Activated T-cell treated with anti-CD3 and anti-CD28 coated beads for 24 hours (primary cell): ENCODE measurements around the gene ACBD5.

Experiments
- DNase-seq: peaks from one replicate; pipeline ENCODE4 v3.0.0-alpha.2; 2020; ENCODE audit warnings: low read depth

The ACBD5 gene

GRCh38 chr10:27152687-27153086, 87.9 kb downstream of the ACBD5 start:
- DNase-seq: no peak

- no peak for DNase-seq
These were observed 90.3 kb downstream of the ACBD5 start for GRCh38 chr10:27150261-27150660.

GRCh38 chr10:27147701-27148100, 92.9 kb downstream of the ACBD5 start:
- no peak for DNase-seq

- no peak for DNase-seq
These were observed 94.7 kb downstream of the ACBD5 start for GRCh38 chr10:27145937-27146336.
